HG02981 (cell line): ENCODE measurements around the gene CACNA1H.

Experiments
- ATAC-seq: cut with Tn5 transposase; IDR thresholded peaks from one replicate; pipeline ENCODE4 v1.9.1; 2021; ENCODE audit warnings: mild to moderate bottlenecking, moderate library complexity; ENCODE audit not compliant: unreplicated experiment

CACNA1H gene

DNA sequence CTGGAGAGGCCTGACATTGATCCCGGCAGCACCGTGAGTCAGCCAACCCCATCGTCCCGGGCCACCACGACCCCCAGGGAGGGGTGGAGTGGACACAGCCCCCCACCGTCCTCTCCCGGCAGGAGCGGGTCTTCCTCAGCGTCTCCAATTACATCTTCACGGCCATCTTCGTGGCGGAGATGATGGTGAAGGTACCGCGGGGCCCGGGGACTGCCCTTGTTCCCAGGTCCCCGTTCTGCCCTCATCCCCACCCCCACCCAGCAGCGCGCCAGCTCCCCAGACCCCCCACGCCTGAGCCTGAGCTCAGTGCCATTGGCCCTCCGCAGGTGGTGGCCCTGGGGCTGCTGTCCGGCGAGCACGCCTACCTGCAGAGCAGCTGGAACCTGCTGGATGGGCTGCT, 57.6 kb downstream of the CACNA1H start:
- ATAC-seq: no peak

DNA sequence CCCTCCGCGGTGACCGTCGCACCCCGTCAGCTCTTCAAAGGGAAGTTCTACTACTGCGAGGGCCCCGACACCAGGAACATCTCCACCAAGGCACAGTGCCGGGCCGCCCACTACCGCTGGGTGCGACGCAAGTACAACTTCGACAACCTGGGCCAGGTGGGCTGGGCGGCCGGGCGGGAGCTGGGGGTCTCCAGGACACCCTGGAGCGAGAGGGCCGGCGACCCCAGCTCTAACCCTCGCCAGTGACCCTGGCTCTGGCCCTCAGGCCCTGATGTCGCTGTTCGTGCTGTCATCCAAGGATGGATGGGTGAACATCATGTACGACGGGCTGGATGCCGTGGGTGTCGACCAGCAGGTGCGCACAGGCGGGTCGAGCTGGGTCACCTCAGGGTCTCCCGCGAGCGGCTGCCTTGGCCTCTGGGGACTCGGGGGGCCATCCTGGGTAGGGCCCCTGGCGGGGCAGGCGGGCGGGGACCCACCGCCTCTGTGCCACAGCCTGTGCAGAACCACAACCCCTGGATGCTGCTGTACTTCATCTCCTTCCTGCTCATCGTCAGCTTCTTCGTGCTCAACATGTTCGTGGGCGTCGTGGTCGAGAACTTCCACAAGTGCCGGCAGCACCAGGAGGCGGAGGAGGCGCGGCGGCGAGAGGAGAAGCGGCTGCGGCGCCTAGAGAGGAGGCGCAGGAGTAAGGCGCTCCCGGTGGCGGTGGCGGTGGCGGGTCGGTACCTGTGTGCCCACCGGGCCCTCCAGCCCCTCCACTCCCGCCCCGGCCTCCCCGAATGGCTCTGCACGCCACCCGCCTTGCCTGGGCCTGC, 58.8 kb downstream of the CACNA1H start:
- ATAC-seq: no peak

DNA sequence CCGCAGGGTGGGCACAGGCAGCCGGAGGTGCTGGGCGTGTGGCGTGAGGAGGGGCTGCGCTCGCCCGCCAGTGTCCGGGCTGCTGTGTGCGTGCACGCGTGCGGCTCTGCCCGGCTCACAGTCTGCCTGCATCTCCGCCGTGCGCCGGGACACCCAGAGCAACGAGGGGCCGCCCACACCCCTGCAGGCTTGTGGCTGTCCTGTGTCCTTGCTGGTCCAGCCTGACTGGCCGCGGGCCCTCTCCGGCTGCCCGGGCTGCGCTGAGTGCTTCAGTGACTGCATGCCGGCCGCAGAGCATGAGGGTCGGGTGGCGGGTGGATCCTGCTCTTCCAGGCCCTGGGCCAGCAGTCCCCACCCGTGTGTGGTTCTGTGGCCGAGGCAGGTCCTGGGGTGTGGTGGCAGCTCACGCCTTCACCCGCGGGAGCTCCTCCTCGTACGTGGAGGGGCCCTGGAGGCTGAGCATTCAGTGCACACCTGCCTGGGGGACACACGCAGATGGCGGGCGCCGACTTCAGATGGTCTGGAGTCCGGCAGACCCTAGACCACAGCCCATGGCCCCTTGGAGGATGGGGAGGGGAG, 59.8 kb downstream of the CACNA1H start:
- no peak for ATAC-seq

DNA sequence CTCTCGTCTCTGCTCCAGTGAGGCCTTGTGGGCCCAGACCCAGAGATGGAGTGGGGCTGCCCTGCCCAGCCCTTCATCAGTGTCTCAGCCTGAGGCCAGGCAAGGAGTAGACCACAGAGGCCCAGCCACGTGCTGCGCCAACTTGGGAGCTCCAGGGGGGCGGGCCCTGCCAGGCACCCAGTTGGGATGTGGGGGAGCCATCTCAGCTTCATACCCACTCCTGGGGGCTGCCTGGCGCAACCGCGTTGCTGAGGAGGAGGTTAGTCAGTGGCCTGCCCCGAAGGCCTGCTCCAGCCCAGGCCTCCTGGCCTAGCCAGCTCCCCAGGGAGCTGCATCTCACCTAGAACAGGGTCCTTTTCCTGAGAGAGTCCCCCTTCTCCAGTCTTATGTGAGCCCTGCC, 60.3 kb downstream of the CACNA1H start:
- ATAC-seq: no peak

DNA sequence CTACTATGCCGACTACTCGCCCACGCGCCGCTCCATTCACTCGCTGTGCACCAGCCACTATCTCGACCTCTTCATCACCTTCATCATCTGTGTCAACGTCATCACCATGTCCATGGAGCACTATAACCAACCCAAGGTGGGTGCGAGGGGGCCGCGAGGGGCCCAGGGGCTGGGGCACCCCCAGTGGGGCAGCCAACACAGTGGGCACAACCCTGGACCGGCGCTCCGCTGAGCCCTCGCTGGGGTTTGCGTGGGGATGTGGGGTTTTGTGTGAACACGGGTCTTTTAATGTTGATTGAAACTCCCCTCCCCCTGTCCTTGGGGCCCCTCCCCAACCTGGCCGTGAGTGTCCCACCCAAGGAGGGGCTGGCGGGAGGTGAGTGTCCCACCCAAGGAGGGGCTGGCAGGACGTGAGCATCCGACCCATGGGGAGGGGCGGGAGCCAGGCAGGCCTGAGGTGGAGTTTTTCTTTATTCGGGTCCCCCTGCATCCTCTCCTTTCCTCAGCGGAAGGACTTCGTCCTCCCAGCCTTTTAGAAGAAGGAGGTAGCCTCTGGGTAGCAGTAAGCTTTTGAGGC, 61.0 kb downstream of the CACNA1H start:
- ATAC-seq: no peak

DNA sequence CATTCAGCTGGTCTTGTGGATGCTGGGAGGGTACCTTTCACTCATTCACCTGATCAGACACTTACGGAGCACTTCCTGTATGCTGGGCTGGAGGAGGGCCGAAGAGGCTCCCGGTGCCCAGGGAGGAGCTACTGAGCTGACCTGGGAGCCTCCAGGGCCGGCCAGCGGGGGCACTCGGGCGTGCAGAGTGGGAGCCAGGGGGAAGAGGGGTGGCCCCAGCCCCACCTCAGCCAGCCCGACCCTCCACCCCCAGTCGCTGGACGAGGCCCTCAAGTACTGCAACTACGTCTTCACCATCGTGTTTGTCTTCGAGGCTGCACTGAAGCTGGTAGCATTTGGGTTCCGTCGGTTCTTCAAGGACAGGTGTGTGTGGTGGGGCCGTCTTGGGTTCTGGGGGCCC, 61.8 kb downstream of the CACNA1H start:
- ATAC-seq: no peak

DNA sequence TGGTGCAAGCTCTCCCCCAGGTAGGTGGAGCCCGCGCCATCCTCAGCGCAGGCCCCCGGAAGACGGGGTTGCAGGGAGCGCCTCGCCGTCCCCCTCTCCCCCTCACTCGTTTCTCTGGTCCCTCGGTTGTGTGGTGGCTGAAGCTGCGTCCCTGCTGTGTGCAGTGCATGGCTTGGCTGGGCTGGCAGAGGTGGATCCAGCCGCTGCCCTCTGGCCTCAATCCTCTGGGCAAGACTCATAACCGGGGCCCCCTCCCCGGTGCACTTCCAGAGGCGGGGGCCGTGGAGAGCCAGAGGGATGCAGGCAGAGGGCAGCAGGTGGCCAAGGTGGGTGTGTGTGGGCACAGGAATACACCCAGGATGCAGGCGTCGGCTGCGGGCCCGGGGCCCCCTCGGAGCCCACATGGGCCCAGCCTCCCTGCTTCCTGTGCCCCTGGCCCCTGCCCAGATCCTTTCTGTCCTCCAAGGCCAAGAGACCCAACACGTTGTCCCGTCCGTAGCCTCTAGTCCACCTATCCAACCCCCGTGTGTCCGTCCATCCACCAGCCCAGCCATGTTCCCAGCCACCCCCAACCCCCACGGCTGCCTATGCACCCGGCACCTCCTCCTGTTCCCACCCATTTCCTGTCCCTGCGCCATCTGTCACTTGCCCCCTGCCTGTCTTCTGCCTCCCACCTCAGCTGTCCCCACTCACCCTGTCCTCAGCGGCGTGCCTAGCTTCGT, 62.8 kb downstream of the CACNA1H start:
- no peak for ATAC-seq

DNA sequence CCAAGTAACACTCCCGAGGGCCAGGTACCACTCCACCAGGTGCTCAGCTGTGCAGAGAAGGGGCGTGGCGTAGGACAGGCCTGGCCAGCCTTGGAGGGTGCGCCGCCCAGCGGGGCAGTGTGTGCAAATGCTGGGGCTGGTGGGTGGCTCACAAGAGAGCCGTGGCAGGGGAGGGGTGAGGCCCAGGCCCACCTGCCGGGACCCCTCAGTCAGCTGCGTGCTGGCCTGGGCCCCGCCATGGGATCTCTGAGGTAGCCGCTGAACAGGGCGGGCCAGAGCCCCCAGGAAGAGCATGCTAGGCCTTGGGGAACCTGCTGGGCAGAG, 63.4 kb downstream of the CACNA1H start:
- no peak for ATAC-seq

DNA sequence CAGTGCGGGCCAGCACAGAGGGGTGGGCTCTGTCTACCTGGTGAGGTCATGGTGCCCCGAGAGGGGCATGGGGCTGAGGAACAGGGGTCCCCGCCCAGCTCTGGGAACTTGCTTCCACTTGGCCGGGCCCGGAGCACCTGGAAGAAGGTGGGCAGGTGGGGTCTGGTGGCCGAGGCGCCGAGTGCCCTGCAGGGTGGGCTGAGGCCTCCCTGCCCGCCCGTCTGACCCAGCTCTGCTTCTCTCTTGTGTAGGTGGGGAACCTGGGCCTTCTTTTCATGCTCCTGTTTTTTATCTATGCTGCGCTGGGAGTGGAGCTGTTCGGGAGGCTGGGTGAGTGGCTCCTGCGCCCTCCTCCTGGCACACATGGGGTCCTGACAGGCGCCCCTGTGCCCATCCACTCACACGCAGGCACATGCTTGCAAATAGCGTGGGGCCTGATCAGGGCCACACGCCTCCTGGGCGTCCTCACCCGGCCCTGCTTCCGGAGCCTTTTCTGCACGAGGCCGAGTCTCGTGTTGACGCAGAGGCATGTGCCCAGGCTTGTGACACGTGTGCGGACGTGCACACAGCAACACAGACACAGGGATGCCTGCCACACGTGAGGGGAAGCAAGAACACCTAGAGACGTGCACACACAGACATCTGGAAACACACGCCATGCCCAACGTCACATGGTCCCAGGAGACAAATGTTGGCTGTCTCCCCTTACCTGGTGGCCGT, 63.9 kb downstream of the CACNA1H start:
- ATAC-seq: no peak

DNA sequence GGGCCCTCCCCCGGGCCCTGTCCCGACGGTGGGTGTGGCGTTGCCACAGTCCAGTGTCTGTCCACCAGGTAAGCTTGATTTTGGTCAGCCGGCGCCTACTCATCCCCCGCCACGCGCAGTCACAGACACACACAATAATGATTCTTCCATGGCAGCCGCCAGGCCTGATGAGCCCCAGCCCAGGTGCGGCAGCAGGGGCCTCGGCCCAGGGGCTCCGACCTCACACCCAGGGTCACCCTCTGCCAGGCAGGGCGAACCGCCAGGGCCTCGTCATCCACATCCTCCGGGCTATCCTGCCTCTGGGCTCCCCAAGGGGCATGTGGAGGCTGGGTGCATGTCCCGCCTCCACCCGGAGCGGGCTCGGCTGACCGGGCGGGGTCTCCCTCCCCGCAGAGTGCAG, 64.6 kb downstream of the CACNA1H start:
- no peak for ATAC-seq

DNA sequence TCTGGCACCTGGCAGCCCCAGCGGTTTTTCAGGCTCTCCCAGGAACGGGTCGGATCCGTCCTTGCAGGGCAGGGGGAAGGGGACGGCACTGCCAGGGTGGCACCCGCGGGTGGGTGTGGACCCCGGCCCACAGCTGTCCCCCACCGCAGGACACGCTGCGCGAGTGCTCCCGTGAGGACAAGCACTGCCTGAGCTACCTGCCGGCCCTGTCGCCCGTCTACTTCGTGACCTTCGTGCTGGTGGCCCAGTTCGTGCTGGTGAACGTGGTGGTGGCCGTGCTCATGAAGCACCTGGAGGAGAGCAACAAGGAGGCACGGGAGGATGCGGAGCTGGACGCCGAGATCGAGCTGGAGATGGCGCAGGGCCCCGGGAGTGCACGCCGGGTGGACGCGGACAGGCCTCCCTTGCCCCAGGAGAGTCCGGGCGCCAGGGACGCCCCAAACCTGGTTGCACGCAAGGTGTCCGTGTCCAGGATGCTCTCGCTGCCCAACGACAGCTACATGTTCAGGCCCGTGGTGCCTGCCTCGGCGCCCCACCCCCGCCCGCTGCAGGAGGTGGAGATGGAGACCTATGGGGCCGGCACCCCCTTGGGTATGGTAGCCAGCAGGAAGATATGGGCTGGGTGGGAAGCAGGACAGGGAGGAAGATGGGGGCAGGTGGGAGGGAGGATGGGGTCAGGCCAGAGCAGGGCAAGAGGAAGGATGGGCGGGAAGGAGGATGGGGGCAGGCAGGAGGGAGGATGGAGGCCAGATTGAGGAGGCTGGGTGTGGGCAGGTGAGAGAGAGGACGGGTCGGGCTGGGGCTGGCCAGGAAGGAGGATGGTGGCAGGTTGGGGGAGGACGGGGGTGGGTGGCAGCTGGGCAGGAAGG, 65.4 kb downstream of the CACNA1H start:
- ATAC-seq: no peak

DNA sequence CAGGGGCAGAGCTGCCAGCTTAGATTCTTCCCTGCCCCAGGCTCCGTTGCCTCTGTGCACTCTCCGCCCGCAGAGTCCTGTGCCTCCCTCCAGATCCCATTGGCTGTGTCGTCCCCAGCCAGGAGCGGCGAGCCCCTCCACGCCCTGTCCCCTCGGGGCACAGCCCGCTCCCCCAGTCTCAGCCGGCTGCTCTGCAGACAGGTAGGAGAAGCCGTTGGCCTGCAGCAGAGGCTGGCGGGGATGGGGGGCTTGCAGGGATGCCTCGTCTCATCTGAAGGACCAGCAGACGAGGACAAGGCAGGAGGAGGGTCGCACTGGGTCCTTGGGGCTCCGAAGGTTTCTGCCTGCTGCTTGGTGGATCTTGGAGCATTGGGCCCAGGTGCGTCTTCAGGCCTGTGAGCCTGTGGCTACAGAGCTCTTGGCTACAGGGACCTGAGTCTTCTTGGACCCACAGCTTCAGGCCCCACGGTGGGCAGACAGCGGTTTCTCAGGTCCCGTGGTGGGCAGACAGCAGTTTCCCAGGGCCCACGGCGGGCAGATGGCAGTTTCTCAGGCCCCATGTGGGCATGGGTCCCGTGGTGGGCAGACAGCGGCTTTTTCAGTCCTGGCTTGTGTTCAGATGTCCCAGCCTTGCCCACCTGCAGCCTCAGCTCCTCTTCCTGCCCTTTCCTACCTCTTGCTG, 66.2 kb downstream of the CACNA1H start:
- no peak for ATAC-seq

DNA sequence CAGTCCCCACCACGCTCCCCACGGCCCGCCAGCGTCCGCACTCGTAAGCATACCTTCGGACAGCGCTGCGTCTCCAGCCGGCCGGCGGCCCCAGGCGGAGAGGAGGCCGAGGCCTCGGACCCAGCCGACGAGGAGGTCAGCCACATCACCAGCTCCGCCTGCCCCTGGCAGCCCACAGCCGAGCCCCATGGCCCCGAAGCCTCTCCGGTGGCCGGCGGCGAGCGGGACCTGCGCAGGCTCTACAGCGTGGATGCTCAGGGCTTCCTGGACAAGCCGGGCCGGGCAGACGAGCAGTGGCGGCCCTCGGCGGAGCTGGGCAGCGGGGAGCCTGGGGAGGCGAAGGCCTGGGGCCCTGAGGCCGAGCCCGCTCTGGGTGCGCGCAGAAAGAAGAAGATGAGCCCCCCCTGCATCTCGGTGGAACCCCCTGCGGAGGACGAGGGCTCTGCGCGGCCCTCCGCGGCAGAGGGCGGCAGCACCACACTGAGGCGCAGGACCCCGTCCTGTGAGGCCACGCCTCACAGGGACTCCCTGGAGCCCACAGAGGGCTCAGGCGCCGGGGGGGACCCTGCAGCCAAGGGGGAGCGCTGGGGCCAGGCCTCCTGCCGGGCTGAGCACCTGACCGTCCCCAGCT, 67.3 kb downstream of the CACNA1H start:
- no peak for ATAC-seq

DNA sequence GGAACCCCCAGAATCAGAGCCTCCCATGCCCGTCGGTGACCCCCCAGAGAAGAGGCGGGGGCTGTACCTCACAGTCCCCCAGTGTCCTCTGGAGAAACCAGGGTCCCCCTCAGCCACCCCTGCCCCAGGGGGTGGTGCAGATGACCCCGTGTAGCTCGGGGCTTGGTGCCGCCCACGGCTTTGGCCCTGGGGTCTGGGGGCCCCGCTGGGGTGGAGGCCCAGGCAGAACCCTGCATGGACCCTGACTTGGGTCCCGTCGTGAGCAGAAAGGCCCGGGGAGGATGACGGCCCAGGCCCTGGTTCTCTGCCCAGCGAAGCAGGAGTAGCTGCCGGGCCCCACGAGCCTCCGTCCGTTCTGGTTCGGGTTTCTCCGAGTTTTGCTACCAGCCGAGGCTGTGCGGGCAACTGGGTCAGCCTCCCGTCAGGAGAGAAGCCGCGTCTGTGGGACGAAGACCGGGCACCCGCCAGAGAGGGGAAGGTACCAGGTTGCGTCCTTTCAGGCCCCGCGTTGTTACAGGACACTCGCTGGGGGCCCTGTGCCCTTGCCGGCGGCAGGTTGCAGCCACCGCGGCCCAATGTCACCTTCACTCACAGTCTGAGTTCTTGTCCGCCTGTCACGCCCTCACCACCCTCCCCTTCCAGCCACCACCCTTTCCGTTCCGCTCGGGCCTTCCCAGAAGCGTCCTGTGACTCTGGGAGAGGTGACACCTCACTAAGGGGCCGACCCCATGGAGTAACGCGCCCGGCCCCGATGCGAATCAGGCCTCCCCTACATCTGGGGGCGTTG, 68.1 kb downstream of the CACNA1H start:
- no peak for ATAC-seq

DNA sequence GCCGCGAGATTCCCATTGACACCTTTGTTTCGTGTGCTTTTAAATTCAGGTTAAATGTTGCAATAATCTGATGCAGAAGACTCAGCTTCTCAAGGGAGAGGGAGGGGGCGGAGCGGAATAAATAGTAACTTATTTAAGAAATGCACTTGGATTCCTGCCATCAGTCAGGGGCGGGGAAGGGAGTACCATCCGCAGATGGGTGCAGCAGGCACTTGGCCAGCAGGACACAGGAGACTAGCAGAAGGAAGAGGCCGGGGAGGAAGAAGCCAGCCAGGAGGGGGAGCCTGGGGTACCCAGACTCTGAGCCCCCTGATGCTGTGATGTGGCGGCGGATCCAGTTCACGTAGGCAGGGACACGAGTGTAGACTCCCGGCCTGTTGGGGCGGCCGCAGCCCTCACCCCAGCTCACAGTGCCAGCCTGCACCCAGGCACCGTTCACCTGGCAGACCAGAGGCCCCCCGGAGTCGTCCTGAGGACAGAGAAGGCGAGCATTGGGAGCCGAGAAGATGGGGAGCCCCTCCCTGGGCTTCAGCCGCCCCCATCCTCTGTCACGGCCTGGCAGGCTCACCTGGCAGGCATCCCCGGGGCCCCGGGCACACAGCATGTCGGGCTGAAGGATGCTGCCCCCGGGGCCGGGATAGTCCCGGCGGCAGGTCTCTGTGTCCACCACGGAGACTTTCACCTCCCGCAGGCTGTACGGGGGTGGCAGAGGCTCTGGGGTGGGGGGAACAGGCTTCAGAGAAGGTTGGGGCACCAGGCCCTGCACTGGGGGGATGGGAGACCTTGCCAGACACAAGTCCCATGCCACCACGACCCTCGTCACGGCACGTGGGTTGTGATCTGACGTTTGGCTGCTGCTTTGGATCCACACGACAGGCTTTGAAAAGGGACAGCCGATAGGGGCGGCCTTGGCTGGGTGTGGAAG, 69.0 kb downstream of the CACNA1H start:
- no peak for ATAC-seq

DNA sequence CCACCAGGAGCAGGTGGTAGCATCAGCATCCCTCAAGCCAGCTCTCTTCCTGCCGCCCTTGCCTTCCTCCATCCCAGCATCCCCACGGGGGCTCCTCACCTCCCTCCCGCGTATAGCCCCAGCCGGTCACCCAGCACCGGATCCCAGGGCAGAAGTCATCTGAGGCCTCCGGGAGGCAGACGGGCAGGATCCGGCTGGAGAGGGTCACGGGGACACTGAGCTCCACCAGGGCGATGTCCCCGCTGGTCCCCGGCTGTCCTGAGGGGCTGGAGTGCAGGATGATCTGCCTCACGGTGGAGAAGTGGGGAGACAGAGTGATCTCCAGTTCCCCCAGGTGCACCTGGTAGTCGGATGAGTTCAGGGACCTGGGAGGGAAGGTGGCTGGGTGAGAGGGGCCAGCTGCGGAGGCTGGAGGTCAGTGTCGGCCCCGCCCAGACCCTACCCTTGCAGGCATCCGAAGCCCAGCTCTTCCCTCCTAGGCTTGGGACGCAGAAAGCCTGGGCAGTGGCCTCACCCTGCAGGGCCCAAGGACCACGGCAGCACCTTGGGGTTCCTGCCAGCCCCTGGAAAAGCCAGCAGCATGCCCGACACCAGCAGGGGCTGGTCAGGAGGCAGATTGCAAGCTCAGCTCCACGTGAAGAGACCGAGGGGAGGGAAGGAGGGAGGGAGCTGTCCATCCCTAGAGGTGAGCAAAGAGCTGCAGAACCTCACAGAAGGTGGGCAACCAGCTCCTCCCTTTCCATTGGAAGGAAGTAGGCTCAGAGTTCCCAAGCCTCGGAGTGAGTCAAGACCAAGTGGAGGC, 69.8 kb downstream of the CACNA1H start:
- ATAC-seq: no peak
